Neural progenitor cell (in vitro differentiated cells): Measurements from ENCODE around the gene SNX1. TPM values are rescaled to one million over a fixed set of nuclear protein-coding genes. Genes with fewer than 3 reads are reported as not detected.

ENCODE experiments used
- DNase-seq: peaks from one replicate; pipeline ENCODE4 v3.0.0-alpha.2; 2016; ENCODE audit warnings: low spot score
- H2AFZ ChIP-seq: fragments of 200-600 bp; sonication (generic); replicated peaks from 2 replicates; pipeline ENCODE4 v1.6.1; 2016; ENCODE audit warnings: antibody characterized with exemption
- H3F3A ChIP-seq: fragments of 200-600 bp; sonication (generic); 2 replicates; pipeline ENCODE4 v1.6.1; 2016; ENCODE audit warnings: antibody characterized with exemption, low read depth
- H3K27ac ChIP-seq: fragments of 200-600 bp; sonication (generic); 2 replicates; pipeline ENCODE4 v1.5.1; 2016; ENCODE audit warnings: mild to moderate bottlenecking
- H3K27me3 ChIP-seq: fragments of 200-600 bp; sonication (generic); 2 replicates; pipeline ENCODE4 v1.6.1; 2016; ENCODE audit warnings: mild to moderate bottlenecking, moderate library complexity
- H3K36me3 ChIP-seq: fragments of 200-600 bp; sonication (generic); 2 replicates; pipeline ENCODE4 v1.5.1; 2016
- H3K4me1 ChIP-seq: fragments of 200-600 bp; sonication (generic); 2 replicates; pipeline ENCODE4 v1.6.1; 2016; ENCODE audit warnings: mixed run types
- H3K4me2 ChIP-seq: fragments of 200-600 bp; sonication (generic); 2 replicates; pipeline ENCODE4 v1.6.1; 2016
- H3K4me3 ChIP-seq: fragments of 200-600 bp; sonication (generic); 2 replicates; pipeline ENCODE4 v1.5.1; 2016
- H3K79me2 ChIP-seq: fragments of 200-600 bp; sonication (generic); 2 replicates; pipeline ENCODE4 v1.6.1; 2016; ENCODE audit warnings: low read depth
- H3K9ac ChIP-seq: fragments of 200-600 bp; sonication (generic); 2 replicates; pipeline ENCODE4 v1.6.1; 2016
- H3K9me3 ChIP-seq: fragments of 200-600 bp; sonication (generic); 2 replicates; pipeline ENCODE4 v1.5.1; 2016; ENCODE audit warnings: low read depth
- H4K20me1 ChIP-seq: fragments of 200-600 bp; sonication (generic); 2 replicates; pipeline ENCODE4 v1.6.1; 2016; ENCODE audit warnings: low read depth
- H3K27ac Mint-ChIP-seq: 3 replicates; pipeline ENCODE4 v1.8.0; 2021; ENCODE audit warnings: mixed read lengths
- H3K27me3 Mint-ChIP-seq: 2 replicates; pipeline ENCODE4 v1.8.0; 2022; ENCODE audit warnings: low read depth, mild to moderate bottlenecking, inconsistent platforms, moderate library complexity, mixed read lengths; ENCODE audit not compliant: insufficient read depth
- H3K36me3 Mint-ChIP-seq: 3 replicates; pipeline ENCODE4 v1.8.0; 2021; ENCODE audit warnings: mixed read lengths
- H3K4me1 Mint-ChIP-seq: 3 replicates; pipeline ENCODE4 v1.8.0; 2021; ENCODE audit warnings: mixed read lengths
- H3K4me3 Mint-ChIP-seq: 3 replicates; pipeline ENCODE4 v1.8.0; 2021; ENCODE audit warnings: mild to moderate bottlenecking, moderate library complexity, mixed read lengths
- H3K9me3 Mint-ChIP-seq: 3 replicates; pipeline ENCODE4 v1.8.0; 2020; ENCODE audit warnings: mixed read lengths
- CTCF ChIP-seq: fragments of 200-600 bp; sonication (generic); IDR thresholded peaks from 2 replicates; pipeline ENCODE4 v1.5.1; 2017; ENCODE audit warnings: antibody characterized with exemption, mild to moderate bottlenecking
- EZH2 ChIP-seq: fragments of 200-600 bp; sonication (generic); IDR thresholded peaks from 2 replicates; pipeline ENCODE4 v1.6.1; 2017; ENCODE audit warnings: antibody characterized with exemption, mild to moderate bottlenecking, moderate library complexity
- EZH2phosphoT487 ChIP-seq: fragments of 200-600 bp; sonication (generic); IDR thresholded peaks from 2 replicates; pipeline ENCODE4 v1.6.1; 2017; ENCODE audit warnings: antibody characterized with exemption
- total RNA-seq: library from RNA; depleted of rRNA; stranded (reverse); fragments of >200 nt; gene quantifications from 2 replicates; pipeline ENCODE4 v1.2.3, GENCODE V29; 2015; ENCODE audit warnings: low replicate concordance

The SNX1 gene
- total RNA-seq, 1 donor from 2014 or later, result 24.0 TPM

GRCh38 chr15:64155802-64156651 is 60.2 kb downstream of the SNX1 start:
- H4K20me1 ChIP-seq, result peaks cover 9% of the 10 kb centered on the region
- H3K4me2 ChIP-seq, result no peak overlapping the region
- H3K9ac ChIP-seq, result no peak overlapping the region
- TF ChIP-seq EZH2 (no peak), CTCF (no peak), EZH2phosphoT487 (no peak)
- H3K4me3 ChIP-seq, result no peak overlapping the region
- H3K27me3 ChIP-seq, result peaks cover 22% of the 10 kb centered on the region
- no peak for DNase-seq
- no peak overlapping the region for H2AFZ ChIP-seq
- H3K4me1 Mint-ChIP-seq, result peaks cover 8% of the 10 kb centered on the region
- peaks cover under 1% of the 10 kb centered on the region for H3K79me2 ChIP-seq
- H3K36me3 Mint-ChIP-seq, result peaks cover 28% of the 10 kb centered on the region
- peaks cover 9% of the 10 kb centered on the region for H3K4me1 ChIP-seq
- no peaks in the 10 kb centered on the region for H3K36me3 ChIP-seq
- H3K27ac Mint-ChIP-seq, result no peak overlapping the region
- H3K4me3 Mint-ChIP-seq, result no peak overlapping the region
- no peaks in the 10 kb centered on the region for H3K9me3 ChIP-seq
- peaks cover 9% of the 10 kb centered on the region for H3K27me3 Mint-ChIP-seq
- no peak overlapping the region for H3K27ac ChIP-seq
- no peaks in the 10 kb centered on the region for H3K9me3 Mint-ChIP-seq
- peaks cover 13% of the 10 kb centered on the region for H3F3A ChIP-seq

- Histone ChIP-seq H2AFZ (no peak overlapping the region), H3K79me2 (peaks cover 8% of the 10 kb centered on the region), H3K4me3 (no peak overlapping the region), H4K20me1 (peaks cover 11% of the 10 kb centered on the region), H3K36me3 (no peaks in the 10 kb centered on the region), H3K9ac (no peak overlapping the region), H3F3A (peaks cover 17% of the 10 kb centered on the region), H3K27ac (no peak overlapping the region), H3K4me1 (peaks cover 12% of the 10 kb centered on the region), H3K4me2 (no peak overlapping the region), H3K9me3 (no peaks in the 10 kb centered on the region), H3K27me3 (peaks cover 17% of the 10 kb centered on the region)
- no peak for TF ChIP-seq CTCF
- no peak for TF ChIP-seq EZH2phosphoT487
- no peak for TF ChIP-seq EZH2
- Mint-ChIP-seq H3K27ac (no peak overlapping the region), H3K9me3 (no peaks in the 10 kb centered on the region), H3K36me3 (peaks cover 30% of the 10 kb centered on the region), H3K4me3 (no peak overlapping the region), H3K4me1 (peaks cover 11% of the 10 kb centered on the region), H3K27me3 (peaks cover 9% of the 10 kb centered on the region)
- DNase-seq, result no peak
Measured at GRCh38 chr15:64156652-64157331, 61.0 kb downstream of the SNX1 start.

DNA sequence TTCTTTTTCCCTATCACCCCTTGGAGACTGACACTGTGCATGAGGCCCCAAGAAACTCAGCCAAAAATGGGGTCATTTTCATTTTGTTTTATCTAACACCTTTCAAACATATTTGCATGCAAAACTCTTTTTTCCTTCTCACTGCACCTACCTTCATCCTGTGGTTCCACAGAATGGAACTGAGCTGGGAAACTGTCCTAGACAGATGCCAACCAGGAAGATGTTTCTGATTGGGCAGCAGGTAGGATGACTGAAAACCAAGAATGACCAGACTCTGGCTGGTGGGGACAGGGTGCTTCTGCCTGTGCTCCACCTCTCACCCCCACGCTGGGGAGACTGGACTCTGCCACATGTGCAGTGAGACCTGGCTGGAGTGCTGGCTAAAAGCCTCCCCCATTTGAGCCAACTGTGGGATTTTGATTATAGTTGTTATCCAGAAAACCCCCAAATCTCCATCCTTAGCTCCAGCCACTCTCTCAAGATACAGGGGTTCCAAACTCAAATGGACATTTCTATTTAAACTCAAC is 61.9 kb downstream of the SNX1 start:
- Histone ChIP-seq H3K9me3 (no peaks in the 10 kb centered on the region), H2AFZ (no peak overlapping the region), H3K36me3 (no peaks in the 10 kb centered on the region), H4K20me1 (peaks cover 13% of the 10 kb centered on the region), H3K4me3 (no peak overlapping the region), H3K27me3 (peaks cover 8% of the 10 kb centered on the region), H3K4me1 (peaks cover 15% of the 10 kb centered on the region), H3K79me2 (peaks cover 16% of the 10 kb centered on the region), H3F3A (peaks cover 18% of the 10 kb centered on the region), H3K9ac (no peak overlapping the region), H3K27ac (no peak overlapping the region), H3K4me2 (no peak overlapping the region)
- Mint-ChIP-seq H3K4me1 (peaks cover 17% of the 10 kb centered on the region), H3K4me3 (no peak overlapping the region), H3K9me3 (no peaks in the 10 kb centered on the region), H3K27me3 (peaks cover 5% of the 10 kb centered on the region), H3K27ac (no peak overlapping the region), H3K36me3 (peaks cover 36% of the 10 kb centered on the region)
- DNase-seq, result no peak
- TF ChIP-seq EZH2phosphoT487, result no peak
- TF ChIP-seq CTCF, result no peak
- TF ChIP-seq EZH2, result no peak
